GM12878 (cell line): ENCODE data around the gene MITF. TPM values are rescaled to one million over a fixed set of nuclear protein-coding genes. Genes with fewer than 3 reads are reported as not detected.

Source experiments
- ATAC-seq: fragments of 200-7000 bp; cut with Tn5 transposase; 3 replicates; pipeline ENCODE4 v1.9.1; 2020; ENCODE audit warnings: mild to moderate bottlenecking, moderate library complexity
- BruUV-seq: library from RNA; stranded (reverse); fragments of 400-500 nt; replicated peaks from 2 replicates; lab custom pipeline; 2021; lab: Mats Ljungman, UMichigan
- CTCF ChIA-PET: fragments of 300-600 bp; sonication (Branson Sonifier 250); formaldehyde crosslinking; extraction: SDS; loops from one replicate; lab custom pipeline; 2021; ENCODE audit warnings: inconsistent platforms; lab: Yijun Ruan, JAX
- POLR2A ChIA-PET: fragments of 350-600 bp; formaldehyde crosslinking; extraction: SDS; loops from one replicate; lab custom pipeline; 2021; ENCODE audit warnings: inconsistent platforms; lab: Charles Lee
- RAD21 ChIA-PET: fragments of 300-600 bp; sonication (Branson Sonifier 250); formaldehyde crosslinking; loops from one replicate; lab custom pipeline; 2023; ENCODE audit warnings: antibody characterized with exemption; ENCODE audit not compliant: unreplicated experiment; lab: Charles Lee
- SMC1A ChIA-PET: fragments of 300-600 bp; sonication (Branson Sonifier 250); formaldehyde crosslinking; loops from one replicate; lab custom pipeline; 2023; ENCODE audit not compliant: unreplicated experiment, uncharacterized antibody; lab: Charles Lee
- DNase-seq: peaks from one replicate; pipeline ENCODE4 v3.0.0-alpha.2; 2011; ENCODE audit warnings: low read depth, low spot score
- FAIRE-seq: peaks from 3 replicates; lab custom pipeline; 2011; peaks lifted over from hg19 to GRCh38; lab: Jason Lieb, UNC
- H2AFZ ChIP-seq: 2 replicates; pipeline ENCODE4 v1.6.0; 2011; ENCODE audit warnings: low read depth, low read length, control low read depth; ENCODE audit not compliant: control insufficient read depth
- H3K27ac ChIP-seq: 2 replicates; pipeline ENCODE4 v1.5.1; 2011; ENCODE audit warnings: control low read depth; ENCODE audit not compliant: control insufficient read depth, insufficient read depth
- H3K27me3 ChIP-seq, 2 experiments: replicated peaks in 1 of 2; 2 replicates each; pipeline versions ENCODE4 v1.6.0 to v1.6.1; 2011; ENCODE audit warnings: low read length in 1 of 2; ENCODE audit not compliant: control insufficient read depth in 2 of 2, insufficient read depth in 2 of 2
- H3K36me3 ChIP-seq, 2 experiments: 2 replicates each; pipeline ENCODE4 v1.5.1; 2011; ENCODE audit warnings: low read length in 1 of 2; ENCODE audit not compliant: control insufficient read depth in 2 of 2, insufficient read depth in 2 of 2
- H3K4me1 ChIP-seq: 2 replicates; pipeline ENCODE4 v1.6.1; 2011; ENCODE audit warnings: mild to moderate bottlenecking, low read length, moderate library complexity, mixed read lengths; ENCODE audit not compliant: control insufficient read depth, insufficient read depth
- H3K4me2 ChIP-seq: 2 replicates; pipeline ENCODE4 v1.6.0; 2011; ENCODE audit warnings: control low read depth; ENCODE audit not compliant: control insufficient read depth, insufficient read depth
- H3K4me3 ChIP-seq: fragments of 200-600 bp; sonication (generic); 2 replicates; pipeline ENCODE4 v1.5.1; 2016
- H3K79me2 ChIP-seq: 2 replicates; pipeline ENCODE4 v1.6.0; 2011; ENCODE audit warnings: low read length; ENCODE audit not compliant: control insufficient read depth, insufficient read depth
- H3K9ac ChIP-seq: 2 replicates; pipeline ENCODE4 v1.8.0; 2011; ENCODE audit warnings: low read length, control low read depth, mixed read lengths; ENCODE audit not compliant: control insufficient read depth, insufficient read depth
- H3K9me3 ChIP-seq: replicated peaks from 3 replicates; pipeline ENCODE4 v1.5.1; 2011; ENCODE audit warnings: mild to moderate bottlenecking, low read length; ENCODE audit not compliant: control insufficient read depth, insufficient read depth
- H4K20me1 ChIP-seq: 2 replicates; pipeline ENCODE4 v1.6.0; 2011; ENCODE audit not compliant: control insufficient read depth, insufficient read depth
- MEF2A ChIP-seq: IDR thresholded peaks from 2 replicates; pipeline ENCODE4 v1.6.1; 2011; ENCODE audit warnings: low read depth, mild to moderate bottlenecking, low read length, moderate library complexity; ENCODE audit not compliant: insufficient read depth
- SREBF1 ChIP-seq: IDR thresholded peaks from 2 replicates; pipeline ENCODE4 v1.6.1; 2012; ENCODE audit warnings: mild to moderate bottlenecking, low read length
- WGBS: methylation state at CpG from one replicate; pipeline ENCODE4 v1.1.6; 2016; ENCODE audit warnings: low lambda C conversion rate; ENCODE audit not compliant: insufficient replicate concordance, insufficient coverage; ENCODE audit errors: missing lambda C conversion rate; 5-methylcytosine and 5-hydroxymethylcytosine counted together
- in situ Hi-C: fragments of 300-500 bp; cut with MboI; formaldehyde crosslinking; loops from 9 replicates; pipeline ENCODE4 v1.14.3; 2018; ENCODE audit warnings: mixed read lengths
- intact Hi-C: fragments of 100-400 bp; cut with micrococcal nuclease; formaldehyde crosslinking; loops from one replicate; pipeline ENCODE4 v1.14.2; 2022; ENCODE audit not compliant: unreplicated experiment
- polyA plus RNA-seq, 11 experiments: library from polyadenylated mRNA; depleted of rRNA in 4 of 11; unstranded in 6 of 11; stranded (reverse) in 5 of 11; fragments of >200 nt; fragmentation: Nextera tagmentation in 4 of 11; fragmentation: Illumina TruSeq in 1 of 11; extraction: Ambion mirVana in 4 of 11; extraction: Trizol in 1 of 11; gene quantifications; 1 replicate in 1 of 11; 2 replicates in 10 of 11; pipeline versions ENCODE4 v1.2.1 to v1.2.3, GENCODE V29; 2011 to 2016; ENCODE audit warnings: inconsistent platforms in 2 of 11, missing spikeins in 2 of 11, low read depth in 1 of 11
- total RNA-seq, 4 experiments: library from RNA; depleted of rRNA in 3 of 4; stranded (reverse); fragments of >200 nt in 3 of 4; fragmentation: Illumina TruSeq in 1 of 4; extraction: Trizol in 1 of 4; gene quantifications; 2 replicates each; pipeline versions ENCODE4 v1.2.1 to v1.2.3, GENCODE V29; 2013 to 2021
- TF ChIP-seq, protein P1 (sequence below): fragments of 150-350 bp; IDR thresholded peaks from 2 replicates; pipeline ENCODE4 v1.6.1; 2016; ENCODE audit warnings: low read depth, low read length

Gene MITF
- total and polyA plus RNA-seq, 10 of the 15 experiments (the other 5 are each of a cell fraction or from before 2014, with no cell fraction given), result under 0.01 to 0.90 (median 0.06) TPM; not detected in 3

DNA sequence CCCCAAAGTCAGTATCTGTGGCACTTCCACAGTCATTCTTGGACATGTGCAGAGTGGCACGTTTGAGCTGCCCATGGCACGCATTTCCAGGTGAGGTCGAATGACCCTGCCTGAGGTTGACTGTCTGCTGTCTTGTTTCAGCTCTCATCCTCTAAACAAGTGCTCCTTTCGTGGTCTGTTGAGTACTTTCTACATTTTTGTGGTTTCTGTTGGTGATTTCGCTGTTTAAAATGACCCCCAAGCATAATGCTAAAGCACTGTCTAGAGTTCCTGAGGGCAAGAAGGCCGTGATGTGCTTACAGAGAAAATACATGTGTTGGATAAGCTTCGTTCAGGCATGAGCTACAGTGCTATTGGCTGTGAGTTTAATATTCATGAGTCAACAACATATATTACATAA lies 220.3 kb downstream of the MITF start:
- no peaks in the 10 kb centered on the region for H3K79me2 ChIP-seq
- 15% methylated on average over 7 of the region's 7 CpGs for WGBS
- no peak overlapping the region for H3K9ac ChIP-seq
- ChIA-PET CTCF (no interaction called here), SMC1A (no interaction called here), POLR2A (no interaction called here), RAD21 (no interaction called here)
- BruUV-seq, result no TSS peak
- no peak for DNase-seq
- H2AFZ ChIP-seq, result no peak overlapping the region
- H3K4me2 ChIP-seq, result no peak overlapping the region
- H3K4me1 ChIP-seq, result no peaks in the 10 kb centered on the region
- no peak overlapping the region for H3K27ac ChIP-seq
- ATAC-seq, result no peak
- no peak overlapping the region for H3K4me3 ChIP-seq
- H3K36me3 ChIP-seq, result no peaks in the 10 kb centered on the region
- in situ Hi-C loops, result no loop called here
- H3K9me3 ChIP-seq, result no peaks in the 10 kb centered on the region
- no peaks in the 10 kb centered on the region for H3K27me3 ChIP-seq
- intact Hi-C loops, result no loop called here
- no peaks in the 10 kb centered on the region for H4K20me1 ChIP-seq
- no peak for FAIRE-seq
- TF ChIP-seq, protein P1, sequence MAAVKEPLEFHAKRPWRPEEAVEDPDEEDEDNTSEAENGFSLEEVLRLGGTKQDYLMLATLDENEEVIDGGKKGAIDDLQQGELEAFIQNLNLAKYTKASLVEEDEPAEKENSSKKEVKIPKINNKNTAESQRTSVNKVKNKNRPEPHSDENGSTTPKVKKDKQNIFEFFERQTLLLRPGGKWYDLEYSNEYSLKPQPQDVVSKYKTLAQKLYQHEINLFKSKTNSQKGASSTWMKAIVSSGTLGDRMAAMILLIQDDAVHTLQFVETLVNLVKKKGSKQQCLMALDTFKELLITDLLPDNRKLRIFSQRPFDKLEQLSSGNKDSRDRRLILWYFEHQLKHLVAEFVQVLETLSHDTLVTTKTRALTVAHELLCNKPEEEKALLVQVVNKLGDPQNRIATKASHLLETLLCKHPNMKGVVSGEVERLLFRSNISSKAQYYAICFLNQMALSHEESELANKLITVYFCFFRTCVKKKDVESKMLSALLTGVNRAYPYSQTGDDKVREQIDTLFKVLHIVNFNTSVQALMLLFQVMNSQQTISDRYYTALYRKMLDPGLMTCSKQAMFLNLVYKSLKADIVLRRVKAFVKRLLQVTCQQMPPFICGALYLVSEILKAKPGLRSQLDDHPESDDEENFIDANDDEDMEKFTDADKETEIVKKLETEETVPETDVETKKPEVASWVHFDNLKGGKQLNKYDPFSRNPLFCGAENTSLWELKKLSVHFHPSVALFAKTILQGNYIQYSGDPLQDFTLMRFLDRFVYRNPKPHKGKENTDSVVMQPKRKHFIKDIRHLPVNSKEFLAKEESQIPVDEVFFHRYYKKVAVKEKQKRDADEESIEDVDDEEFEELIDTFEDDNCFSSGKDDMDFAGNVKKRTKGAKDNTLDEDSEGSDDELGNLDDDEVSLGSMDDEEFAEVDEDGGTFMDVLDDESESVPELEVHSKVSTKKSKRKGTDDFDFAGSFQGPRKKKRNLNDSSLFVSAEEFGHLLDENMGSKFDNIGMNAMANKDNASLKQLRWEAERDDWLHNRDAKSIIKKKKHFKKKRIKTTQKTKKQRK, result no peak
- no peak for TF ChIP-seq SREBF1
- TF ChIP-seq MEF2A, result no peak
